ENCODE results near the gene PDE4C.

PDE4C gene

GRCh38 chr19:18198374-18198773 lies 27.9 kb downstream of the PDE4C start:
- DNase-seq (ENCODE audit: low spot score), result no peak

GRCh38 chr19:18197941-18198340 lies 28.3 kb downstream of the PDE4C start:
- DNase-seq (ENCODE audit: low spot score), result no peak

GRCh38 chr19:18197306-18197705 lies 28.9 kb downstream of the PDE4C start:
- no peak for DNase-seq (ENCODE audit: low spot score)

GRCh38 chr19:18196511-18196845 lies 29.8 kb downstream of the PDE4C start:
- no peak for DNase-seq (ENCODE audit: low spot score)

DNA sequence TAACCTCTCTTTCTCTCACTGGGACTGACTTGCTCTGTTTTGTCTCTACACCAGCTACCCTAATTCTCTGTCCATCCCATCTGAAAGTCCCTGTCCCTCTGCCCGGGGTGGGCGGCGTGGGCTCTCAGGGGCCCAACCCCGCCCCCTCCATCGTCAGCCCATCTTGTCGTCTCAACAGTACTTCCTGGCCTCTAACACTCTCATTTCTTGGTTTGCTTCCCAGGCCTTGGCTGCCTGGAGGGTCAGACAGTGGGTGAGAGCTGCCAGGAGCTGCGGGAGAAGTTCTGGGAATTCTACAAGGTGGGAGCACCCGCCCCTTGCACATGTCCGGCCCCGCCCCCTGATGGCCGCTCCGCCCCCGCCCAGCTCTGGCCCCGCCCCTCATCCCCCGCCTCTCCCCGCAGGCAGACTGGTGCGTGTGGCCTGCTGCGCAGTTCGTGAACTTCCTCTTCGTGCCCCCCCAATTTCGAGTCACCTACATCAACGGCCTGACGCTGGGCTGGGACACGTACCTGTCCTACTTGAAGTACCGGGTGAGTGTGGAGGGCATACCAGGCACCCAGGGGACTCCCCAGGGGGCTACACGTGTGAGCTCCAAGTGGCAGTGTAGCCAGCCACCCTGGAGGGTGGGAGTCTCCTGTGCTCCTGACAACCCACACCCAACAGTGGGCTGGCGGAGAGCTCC lies 31.5 kb downstream of the PDE4C start:
- DNase-seq (ENCODE audit: low spot score), result no peak

- no peak for DNase-seq (ENCODE audit: low spot score)
Observed at GRCh38 chr19:18194181-18194530, 32.1 kb downstream of the PDE4C start.

GRCh38 chr19:18193388-18194180 lies 32.7 kb downstream of the PDE4C start:
- no peak for DNase-seq (ENCODE audit: low spot score)

DNA sequence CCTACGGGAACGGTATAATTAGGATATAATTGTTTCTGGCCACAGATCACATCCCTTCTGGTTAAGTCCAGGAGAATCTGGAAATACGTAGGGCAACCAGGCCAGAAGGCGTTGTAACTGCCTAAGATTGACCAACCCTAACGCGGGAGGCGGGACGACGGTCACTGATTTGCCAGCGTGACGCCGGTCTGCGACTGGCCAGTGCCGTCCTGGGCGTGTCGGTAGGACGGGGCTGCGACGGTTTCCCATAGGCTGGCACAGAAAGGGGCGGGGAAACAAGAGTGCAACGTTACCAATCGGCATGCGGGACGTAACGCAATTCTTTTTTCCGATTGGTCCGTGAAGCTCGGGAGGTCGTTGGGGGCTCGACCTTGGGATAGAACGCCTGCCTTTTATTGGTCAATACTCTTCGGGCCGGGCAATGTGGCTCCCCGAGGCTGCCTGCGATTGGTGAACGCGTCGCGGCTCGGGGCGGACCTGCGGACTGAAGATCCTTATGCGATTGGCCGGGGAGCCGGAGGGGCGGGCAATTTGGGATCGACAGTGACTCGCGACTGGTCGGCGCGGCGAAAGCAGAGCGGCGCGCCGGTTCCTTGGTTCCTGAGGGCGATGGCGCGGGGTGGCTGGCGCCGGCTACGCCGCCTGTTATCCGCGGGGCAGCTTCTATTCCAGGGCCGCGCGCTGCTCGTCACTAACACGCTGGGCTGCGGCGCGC lies 33.4 kb downstream of the PDE4C start, which contains the start of gene MPV17L2:
TSS of gene MPV17L2 (plus strand) at position 546 of the 715 bp plus-strand sequence. CDS start at position 610, 64 bp downstream.
- peak; percentile 100 for DNase-seq (ENCODE audit: low spot score)

- DNase-seq (ENCODE audit: low spot score), result no peak
Observed at GRCh38 chr19:18191640-18192062, 34.6 kb downstream of the PDE4C start.

GRCh38 chr19:18190278-18190677 lies 36.0 kb downstream of the PDE4C start:
- DNase-seq (ENCODE audit: low spot score), result no peak

- DNase-seq (ENCODE audit: low spot score), result no peak
Observed at GRCh38 chr19:18185538-18185937, 40.7 kb downstream of the PDE4C start.

- DNase-seq (ENCODE audit: low spot score), result no peak
Observed at GRCh38 chr19:18183529-18183928, 42.7 kb downstream of the PDE4C start.

- no peak for DNase-seq (ENCODE audit: low spot score)
Observed at GRCh38 chr19:18179957-18180356, 46.3 kb downstream of the PDE4C start.

GRCh38 chr19:18176367-18177310 lies 49.6 kb downstream of the PDE4C start:
- no peak for DNase-seq (ENCODE audit: low spot score)

- DNase-seq (ENCODE audit: low spot score), result no peak
Observed at GRCh38 chr19:18174983-18175382, 51.3 kb downstream of the PDE4C start.

All from pons (tissue), 1 donor.